Calu3 (cell line): Measurements from ENCODE around the gene ING4. TPM values are rescaled to one million over a fixed set of nuclear protein-coding genes. Genes with fewer than 3 reads are reported as not detected.
A peak's percentile ranks its signal among the peaks of the same experiment; 100 is the strongest.

ENCODE experiments used
- BruUV-seq: library from RNA; stranded (reverse); fragments of 400-500 nt; replicated peaks from 2 replicates; lab custom pipeline; 2021; lab: Mats Ljungman, UMichigan
- CTCF ChIA-PET: fragments of 300-600 bp; sonication (Branson Sonifier 250); formaldehyde crosslinking; loops from one replicate; lab custom pipeline; 2022; ENCODE audit warnings: antibody characterized with exemption; lab: Charles Lee
- DNase-seq: peaks from one replicate; pipeline ENCODE4 v3.0.0; 2022
- H3K27ac Mint-ChIP-seq: one replicate; pipeline ENCODE4 v1.8.0; 2022; ENCODE audit warnings: mixed read lengths; ENCODE audit not compliant: unreplicated experiment
- H3K27me3 Mint-ChIP-seq: one replicate; pipeline ENCODE4 v1.8.0; 2022; ENCODE audit warnings: mixed read lengths; ENCODE audit not compliant: unreplicated experiment
- H3K36me3 Mint-ChIP-seq: one replicate; pipeline ENCODE4 v1.8.0; 2022; ENCODE audit warnings: mild to moderate bottlenecking, moderate library complexity, mixed read lengths; ENCODE audit not compliant: insufficient read depth, unreplicated experiment
- H3K4me1 Mint-ChIP-seq: one replicate; pipeline ENCODE4 v1.8.0; 2022; ENCODE audit warnings: mild to moderate bottlenecking, low read depth, mixed read lengths; ENCODE audit not compliant: unreplicated experiment
- H3K4me3 Mint-ChIP-seq: one replicate; pipeline ENCODE4 v1.8.0; 2022; ENCODE audit warnings: mild to moderate bottlenecking, low read depth, moderate library complexity, mixed read lengths; ENCODE audit not compliant: unreplicated experiment
- H3K9me3 Mint-ChIP-seq: one replicate; pipeline ENCODE4 v1.8.0; 2022; ENCODE audit warnings: low read depth, mixed read lengths; ENCODE audit not compliant: unreplicated experiment
- CTCF ChIP-seq: fragments of 200-600 bp; IDR thresholded peaks from one replicate; pipeline ENCODE4 v1.8.0; 2022; ENCODE audit warnings: antibody characterized with exemption; ENCODE audit not compliant: unreplicated experiment
- intact Hi-C: fragments of 100-400 bp; cut with micrococcal nuclease; formaldehyde crosslinking; loops from one replicate; pipeline ENCODE4 v1.10.0; 2022; ENCODE audit not compliant: unreplicated experiment
- total RNA-seq: library from RNA; stranded (reverse); gene quantifications from 2 replicates; pipeline ENCODE4 v1.2.3, GENCODE V29; 2022

ING4 gene
- total RNA-seq, 1 experiment from 2014 or later = 24.9 TPM

GRCh38 chr12:6691473-6691872 lies 28.6 kb upstream of the ING4 start:
- peaks cover 35% of the 10 kb centered on the region for H3K36me3 Mint-ChIP-seq
- no peaks in the 10 kb centered on the region for H3K9me3 Mint-ChIP-seq
- H3K4me1 Mint-ChIP-seq = peaks cover 20% of the 10 kb centered on the region
- no peak for TF ChIP-seq CTCF
- no peak overlapping the region for H3K4me3 Mint-ChIP-seq
- intact Hi-C loops = no loop called here
- CTCF ChIA-PET = no interaction called here
- H3K27me3 Mint-ChIP-seq = peaks cover 39% of the 10 kb centered on the region
- no peak for DNase-seq
- no peak overlapping the region for H3K27ac Mint-ChIP-seq
- BruUV-seq = no TSS peak

GRCh38 chr12:6688999-6689882 lies 26.3 kb upstream of the ING4 start, which contains the start of gene ZNF384:
Gene ZNF384 (minus strand): TSS chr12:6689375. CDS start chr12:6679520, 9,855 bp downstream.
- Mint-ChIP-seq H3K27me3 (peaks cover 16% of the 10 kb centered on the region), H3K36me3 (peaks cover 38% of the 10 kb centered on the region), H3K27ac (peak within 1 kb of the TSS; percentile 76), H3K4me3 (peak within 1 kb of the TSS; percentile 71), H3K9me3 (no peaks in the 10 kb centered on the region), H3K4me1 (peaks cover 25% of the 10 kb centered on the region)
- no peak for TF ChIP-seq CTCF
- intact Hi-C loops = no loop called here
- peak; percentile 93 for DNase-seq
- CTCF ChIA-PET = interaction anchor here (0.6 to 1.4 kb wide), 15 partner anchors 9 to 525 kb away, joined by 3 to 14 read pairs (median 4); partner anchors contain the start of genes COPS7A and NOP2
- BruUV-seq = no TSS peak

- no peak for TF ChIP-seq CTCF
- peaks cover 41% of the 10 kb centered on the region for H3K36me3 Mint-ChIP-seq
- peak overlapping the region; percentile 76 for H3K27ac Mint-ChIP-seq
- intact Hi-C loops = no loop called here
- H3K4me1 Mint-ChIP-seq = peaks cover 25% of the 10 kb centered on the region
- CTCF ChIA-PET = interaction anchor here (0.6 to 1.4 kb wide), 8 partner anchors 10 to 314 kb away, joined by 3 to 14 read pairs (median 4); partner anchors contain the start of genes COPS7A and NOP2
- H3K27me3 Mint-ChIP-seq = peaks cover 10% of the 10 kb centered on the region
- peak; percentile 30 for DNase-seq
- BruUV-seq = no TSS peak
- no peaks in the 10 kb centered on the region for H3K9me3 Mint-ChIP-seq
- H3K4me3 Mint-ChIP-seq = peak overlapping the region; percentile 71
Observed at GRCh38 chr12:6688543-6688998, 25.7 kb upstream of the ING4 start.

GRCh38 chr12:6685814-6686213 lies 22.9 kb upstream of the ING4 start:
- H3K27ac Mint-ChIP-seq = no peak overlapping the region
- no peak for DNase-seq
- CTCF ChIA-PET = no interaction called here
- intact Hi-C loops = no loop called here
- H3K9me3 Mint-ChIP-seq = no peaks in the 10 kb centered on the region
- H3K36me3 Mint-ChIP-seq = peaks cover 57% of the 10 kb centered on the region
- peaks cover 25% of the 10 kb centered on the region for H3K4me1 Mint-ChIP-seq
- TF ChIP-seq CTCF = no peak
- BruUV-seq = no TSS peak
- H3K27me3 Mint-ChIP-seq = no peaks in the 10 kb centered on the region
- no peak overlapping the region for H3K4me3 Mint-ChIP-seq
